Measurements from ENCODE around the gene MGAT5.
"Not testable (repeated sequence)": the region's sequence is repeated elsewhere in the genome, so short reads cannot be mapped to it uniquely, and the experiment has no call there.

Gene MGAT5

GRCh38 chr2:134276381-134277172, 22.7 kb downstream of the MGAT5 start:
- no peak for DNase-seq (ENCODE audit: low read depth in 2 of 3, low spot score in 2 of 3)

- no peak for DNase-seq (ENCODE audit: low read depth in 2 of 3, low spot score in 2 of 3)
Observed at GRCh38 chr2:134277223-134277622, 23.4 kb downstream of the MGAT5 start.

- DNase-seq (ENCODE audit: low read depth in 2 of 3, low spot score in 2 of 3): no peak
Observed at GRCh38 chr2:134278553-134278952, 24.7 kb downstream of the MGAT5 start.

- DNase-seq (ENCODE audit: low read depth in 2 of 3, low spot score in 2 of 3): no peak
Observed at GRCh38 chr2:134279417-134279816, 25.5 kb downstream of the MGAT5 start.

GRCh38 chr2:134280231-134280630, 26.4 kb downstream of the MGAT5 start:
- no peak for DNase-seq (ENCODE audit: low read depth in 2 of 3, low spot score in 2 of 3)

- no peak for DNase-seq (ENCODE audit: low read depth in 2 of 3, low spot score in 2 of 3)
Observed at GRCh38 chr2:134280726-134281125, 26.9 kb downstream of the MGAT5 start.

GRCh38 chr2:134281815-134282419, 28.0 kb downstream of the MGAT5 start:
- no peak for DNase-seq (ENCODE audit: low read depth in 2 of 3, low spot score in 2 of 3)

- peak in 1 of 3 experiments; percentile 24 for DNase-seq (ENCODE audit: low read depth in 2 of 3, low spot score in 2 of 3)
Observed at GRCh38 chr2:134282629-134283400, 28.9 kb downstream of the MGAT5 start.

- DNase-seq (ENCODE audit: low read depth in 2 of 3, low spot score in 2 of 3): no peak
Observed at GRCh38 chr2:134283661-134284060, 29.8 kb downstream of the MGAT5 start.

GRCh38 chr2:134284119-134284670, 30.3 kb downstream of the MGAT5 start:
- DNase-seq (ENCODE audit: low read depth in 2 of 3, low spot score in 2 of 3): no peak

GRCh38 chr2:134287323-134287722, 33.5 kb downstream of the MGAT5 start:
- no peak for DNase-seq (ENCODE audit: low read depth in 2 of 3, low spot score in 2 of 3)

GRCh38 chr2:134288814-134289213, 34.9 kb downstream of the MGAT5 start:
- DNase-seq (ENCODE audit: low read depth in 2 of 3, low spot score in 2 of 3): no peak

- no peak for DNase-seq (ENCODE audit: low read depth in 2 of 3, low spot score in 2 of 3)
Observed at GRCh38 chr2:134289225-134289624, 35.4 kb downstream of the MGAT5 start.

- DNase-seq (ENCODE audit: low read depth in 2 of 3, low spot score in 2 of 3): no peak
Observed at GRCh38 chr2:134290358-134290757, 36.5 kb downstream of the MGAT5 start.

GRCh38 chr2:134292514-134292913, 38.6 kb downstream of the MGAT5 start:
- no peak for DNase-seq (ENCODE audit: low read depth in 2 of 3, low spot score in 2 of 3)

GRCh38 chr2:134293719-134294537, 40.1 kb downstream of the MGAT5 start:
- DNase-seq (ENCODE audit: low read depth in 2 of 3, low spot score in 2 of 3): no peak

GRCh38 chr2:134294598-134294997, 40.7 kb downstream of the MGAT5 start:
- DNase-seq (ENCODE audit: low read depth in 2 of 3, low spot score in 2 of 3): not testable (repeated sequence)

GRCh38 chr2:134295441-134295840, 41.6 kb downstream of the MGAT5 start:
- no peak for DNase-seq (ENCODE audit: low read depth in 2 of 3, low spot score in 2 of 3)

- no peak for DNase-seq (ENCODE audit: low read depth in 2 of 3, low spot score in 2 of 3)
Observed at GRCh38 chr2:134296301-134296700, 42.4 kb downstream of the MGAT5 start.

GRCh38 chr2:134299334-134299733, 45.5 kb downstream of the MGAT5 start:
- no peak for DNase-seq (ENCODE audit: low read depth in 2 of 3, low spot score in 2 of 3)

GRCh38 chr2:134300585-134300984, 46.7 kb downstream of the MGAT5 start:
- DNase-seq (ENCODE audit: low read depth in 2 of 3, low spot score in 2 of 3): no peak

All from activated CD8-positive, alpha-beta memory T cell treated with anti-CD3 and anti-CD28 coated beads for 48 hours (primary cell).